K562 (cell line): ENCODE data around the gene PLXNB1. TPM values are rescaled to one million over a fixed set of nuclear protein-coding genes. Genes with fewer than 3 reads are reported as not detected.
A peak's percentile ranks its signal among the peaks of the same experiment; 100 is the strongest.

Experiments used
- ATF1 ChIP-seq, 2 experiments: fragments of 450-650 bp in 1 of 2; IDR thresholded peaks; 2 replicates each; pipeline ENCODE4 v1.6.1; 2016; ENCODE audit warnings: missing compliant biosample characterization in 1 of 2, missing genetic modification characterization in 1 of 2
- EGR1 ChIP-seq: fragments of 450-650 bp; conservative IDR thresholded peaks from 2 replicates; pipeline ENCODE4 v1.6.1; 2017; ENCODE audit warnings: mild to moderate bottlenecking
- FOSL1 ChIP-seq: fragments of 200-800 bp; sonication (Bioruptor generic); conservative IDR thresholded peaks from 2 replicates; pipeline ENCODE4 v1.6.1; 2016; ENCODE audit warnings: missing genetic modification characterization, missing compliant biosample characterization
- JUND ChIP-seq, 2 experiments: IDR thresholded peaks; 2 replicates in 1 of 2; 3 replicates in 1 of 2; pipeline ENCODE4 v1.6.1; 2011; ENCODE audit warnings: borderline replicate concordance in 2 of 2, low read depth in 2 of 2, low read length in 2 of 2, improper control_type of control experiment in 1 of 2, missing biosample characterization in 1 of 2, missing genetic modification characterization in 1 of 2, missing genetic modification reagents in 1 of 2
- RBM17 ChIP-seq: fragments of 200-400 bp; formaldehyde crosslinking; IDR thresholded peaks from 2 replicates; pipeline ENCODE4 v1.6.1; 2017; ENCODE audit warnings: low read depth, mild to moderate bottlenecking, low read length, borderline replicate concordance
- SMARCA4 ChIP-seq: fragments of 450-650 bp; IDR thresholded peaks from 2 replicates; pipeline ENCODE4 v1.6.1; 2016
- ZBTB17 ChIP-seq: fragments of 450-650 bp; formaldehyde crosslinking; IDR thresholded peaks from 2 replicates; pipeline ENCODE4 v1.4.0; 2020; ENCODE audit warnings: mild to moderate bottlenecking
- polyA plus RNA-seq, 8 experiments: library from polyadenylated mRNA; depleted of rRNA in 4 of 8; stranded (reverse) in 5 of 8; unstranded in 3 of 8; fragments of >200 nt; fragmentation: Nextera tagmentation in 2 of 8; fragmentation: Illumina TruSeq in 1 of 8; extraction: Ambion mirVana in 2 of 8; extraction: Trizol in 1 of 8; gene quantifications; 2 replicates each; pipeline versions ENCODE4 v1.2.1 to v1.2.3, GENCODE V29; 2011 to 2014; ENCODE audit warnings: inconsistent platforms in 1 of 8, missing spikeins in 1 of 8
- total RNA-seq, 7 experiments: library from RNA; depleted of rRNA in 6 of 7; stranded (reverse); fragments of >200 nt in 6 of 7; fragmentation: Illumina TruSeq in 2 of 7; extraction: Trizol in 2 of 7; gene quantifications; 2 replicates each; pipeline versions ENCODE4 v1.2.1 to v1.2.3, GENCODE V29; 2011 to 2021; ENCODE audit warnings: low replicate concordance in 1 of 7
- TF ChIP-seq, protein P1 (sequence below): fragments of 450-650 bp; conservative IDR thresholded peaks from 2 replicates; pipeline ENCODE4 v1.6.1; 2016; ENCODE audit warnings: missing genetic modification characterization, low read depth, mild to moderate bottlenecking, missing compliant biosample characterization, moderate library complexity
- TF ChIP-seq, protein P2 (sequence below): fragments of 450-650 bp; IDR thresholded peaks from 2 replicates; pipeline ENCODE4 v1.6.1; 2018; ENCODE audit not compliant: partially characterized antibody
- TF ChIP-seq, protein P3 (sequence below): fragments of 250-450 bp; sonication (Bioruptor Pico); IDR thresholded peaks from 2 replicates; pipeline ENCODE4 v1.4.0; 2020; ENCODE audit warnings: borderline replicate concordance
- TF ChIP-seq, protein P4 (sequence below), 2 experiments: fragments of 250-450 bp in 1 of 2; fragments of 450-650 bp in 1 of 2; sonication (Bioruptor Pico) in 1 of 2; IDR thresholded peaks; 2 replicates each; pipeline versions ENCODE4 v1.6.1 to v1.8.0; 2016 to 2021; ENCODE audit warnings: mild to moderate bottlenecking in 2 of 2, moderate library complexity in 2 of 2, missing compliant biosample characterization in 1 of 2, missing genetic modification characterization in 1 of 2

The PLXNB1 gene
- total and polyA plus RNA-seq, 9 of the 15 experiments (the other 6 are each of a cell fraction or from before 2014, with no cell fraction given) = 0.17 to 17.4 (median 6.0) TPM

DNA sequence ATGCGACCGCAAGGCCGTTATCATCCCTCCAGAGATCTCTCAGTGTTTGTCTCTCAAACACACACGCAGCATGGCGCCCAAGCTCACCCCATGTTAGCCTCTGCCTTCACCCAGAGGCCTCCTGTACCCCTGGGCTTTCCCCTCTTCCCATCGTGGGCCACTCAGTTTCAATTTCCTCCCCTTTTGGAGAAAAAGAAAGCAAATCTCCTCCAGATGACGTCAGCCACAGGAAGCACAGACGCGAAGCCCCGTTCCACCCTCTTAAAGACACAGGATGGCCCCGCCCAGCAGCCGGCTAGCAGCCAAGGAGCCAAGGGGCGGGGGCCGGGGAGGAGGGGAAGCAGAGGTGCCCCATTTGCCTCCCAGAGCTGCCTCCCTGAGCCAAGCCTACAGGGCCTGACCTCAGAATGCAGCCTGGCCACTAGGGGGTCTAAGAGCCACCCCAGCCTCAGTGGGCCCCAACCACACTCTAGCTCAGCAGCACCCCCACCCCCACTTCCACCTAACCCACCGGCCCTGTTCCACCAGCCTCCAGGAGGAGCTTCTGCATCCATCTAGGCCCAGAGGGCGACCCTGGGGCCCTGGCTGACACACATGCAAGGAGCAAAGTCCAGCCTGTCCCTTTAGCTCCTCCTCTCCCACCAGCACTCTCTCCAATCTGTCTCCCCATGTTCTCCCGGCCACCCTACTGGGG, 43.2 kb upstream of the PLXNB1 start (continued):
- TF ChIP-seq, protein P1, sequence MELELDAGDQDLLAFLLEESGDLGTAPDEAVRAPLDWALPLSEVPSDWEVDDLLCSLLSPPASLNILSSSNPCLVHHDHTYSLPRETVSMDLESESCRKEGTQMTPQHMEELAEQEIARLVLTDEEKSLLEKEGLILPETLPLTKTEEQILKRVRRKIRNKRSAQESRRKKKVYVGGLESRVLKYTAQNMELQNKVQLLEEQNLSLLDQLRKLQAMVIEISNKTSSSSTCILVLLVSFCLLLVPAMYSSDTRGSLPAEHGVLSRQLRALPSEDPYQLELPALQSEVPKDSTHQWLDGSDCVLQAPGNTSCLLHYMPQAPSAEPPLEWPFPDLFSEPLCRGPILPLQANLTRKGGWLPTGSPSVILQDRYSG (tag) = no peak
- TF ChIP-seq, protein P2, sequence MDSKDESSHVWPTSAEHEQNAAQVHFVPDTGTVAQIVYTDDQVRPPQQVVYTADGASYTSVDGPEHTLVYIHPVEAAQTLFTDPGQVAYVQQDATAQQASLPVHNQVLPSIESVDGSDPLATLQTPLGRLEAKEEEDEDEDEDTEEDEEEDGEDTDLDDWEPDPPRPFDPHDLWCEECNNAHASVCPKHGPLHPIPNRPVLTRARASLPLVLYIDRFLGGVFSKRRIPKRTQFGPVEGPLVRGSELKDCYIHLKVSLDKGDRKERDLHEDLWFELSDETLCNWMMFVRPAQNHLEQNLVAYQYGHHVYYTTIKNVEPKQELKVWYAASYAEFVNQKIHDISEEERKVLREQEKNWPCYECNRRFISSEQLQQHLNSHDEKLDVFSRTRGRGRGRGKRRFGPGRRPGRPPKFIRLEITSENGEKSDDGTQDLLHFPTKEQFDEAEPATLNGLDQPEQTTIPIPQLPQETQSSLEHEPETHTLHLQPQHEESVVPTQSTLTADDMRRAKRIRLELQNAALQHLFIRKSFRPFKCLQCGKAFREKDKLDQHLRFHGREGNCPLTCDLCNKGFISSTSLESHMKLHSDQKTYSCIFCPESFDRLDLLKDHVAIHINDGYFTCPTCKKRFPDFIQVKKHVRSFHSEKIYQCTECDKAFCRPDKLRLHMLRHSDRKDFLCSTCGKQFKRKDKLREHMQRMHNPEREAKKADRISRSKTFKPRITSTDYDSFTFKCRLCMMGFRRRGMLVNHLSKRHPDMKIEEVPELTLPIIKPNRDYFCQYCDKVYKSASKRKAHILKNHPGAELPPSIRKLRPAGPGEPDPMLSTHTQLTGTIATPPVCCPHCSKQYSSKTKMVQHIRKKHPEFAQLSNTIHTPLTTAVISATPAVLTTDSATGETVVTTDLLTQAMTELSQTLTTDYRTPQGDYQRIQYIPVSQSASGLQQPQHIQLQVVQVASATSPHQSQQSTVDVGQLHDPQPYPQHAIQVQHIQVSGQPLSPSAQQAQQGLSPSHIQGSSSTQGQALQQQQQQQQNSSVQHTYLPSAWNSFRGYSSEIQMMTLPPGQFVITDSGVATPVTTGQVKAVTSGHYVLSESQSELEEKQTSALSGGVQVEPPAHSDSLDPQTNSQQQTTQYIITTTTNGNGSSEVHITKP = peak; percentile 83
- TF ChIP-seq ATF1 (CRISPR knock-in tag; IDR thresholded peaks at IDR 0.05) = no peak
- TF ChIP-seq ATF1 (tag; IDR thresholded peaks at IDR 0.05) = peak; percentile 96
- TF ChIP-seq EGR1 = 0 out of 2 replicates have a peak, but pooled peaks have one; percentile 10
- TF ChIP-seq SMARCA4 = peak; percentile 45
- TF ChIP-seq FOSL1 (tag) = peak; percentile 54
- no peak for TF ChIP-seq RBM17
- TF ChIP-seq, protein P3, sequence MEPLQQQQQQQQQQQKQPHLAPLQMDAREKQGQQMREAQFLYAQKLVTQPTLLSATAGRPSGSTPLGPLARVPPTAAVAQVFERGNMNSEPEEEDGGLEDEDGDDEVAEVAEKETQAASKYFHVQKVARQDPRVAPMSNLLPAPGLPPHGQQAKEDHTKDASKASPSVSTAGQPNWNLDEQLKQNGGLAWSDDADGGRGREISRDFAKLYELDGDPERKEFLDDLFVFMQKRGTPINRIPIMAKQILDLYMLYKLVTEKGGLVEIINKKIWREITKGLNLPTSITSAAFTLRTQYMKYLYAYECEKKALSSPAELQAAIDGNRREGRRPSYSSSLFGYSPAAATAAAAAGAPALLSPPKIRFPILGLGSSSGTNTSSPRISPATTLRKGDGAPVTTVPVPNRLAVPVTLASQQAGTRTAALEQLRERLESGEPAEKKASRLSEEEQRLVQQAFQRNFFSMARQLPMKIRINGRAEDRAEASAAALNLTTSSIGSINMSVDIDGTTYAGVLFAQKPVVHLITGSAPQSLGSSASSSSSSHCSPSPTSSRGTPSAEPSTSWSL = no peak
- TF ChIP-seq, protein P4, sequence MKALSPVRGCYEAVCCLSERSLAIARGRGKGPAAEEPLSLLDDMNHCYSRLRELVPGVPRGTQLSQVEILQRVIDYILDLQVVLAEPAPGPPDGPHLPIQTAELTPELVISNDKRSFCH (CRISPR knock-in tag; IDR thresholded peaks at IDR 0.05) = no peak
- TF ChIP-seq, protein P4 (tag; IDR thresholded peaks at IDR 0.05) = 0 out of 2 replicates have a peak, but pooled peaks have one; percentile 40
- peak; percentile 94 for TF ChIP-seq JUND (IDR thresholded peaks at IDR 0.05; ENCODE audit: borderline replicate concordance, low read depth, low read length)
- TF ChIP-seq JUND (tag; IDR thresholded peaks at IDR 0.05; ENCODE audit: borderline replicate concordance, low read depth, low read length) = peak; percentile 93
- TF ChIP-seq ZBTB17 (CRISPR knock-in tag) = no peak
